ENCODE results near the gene RBM44.

DNA sequence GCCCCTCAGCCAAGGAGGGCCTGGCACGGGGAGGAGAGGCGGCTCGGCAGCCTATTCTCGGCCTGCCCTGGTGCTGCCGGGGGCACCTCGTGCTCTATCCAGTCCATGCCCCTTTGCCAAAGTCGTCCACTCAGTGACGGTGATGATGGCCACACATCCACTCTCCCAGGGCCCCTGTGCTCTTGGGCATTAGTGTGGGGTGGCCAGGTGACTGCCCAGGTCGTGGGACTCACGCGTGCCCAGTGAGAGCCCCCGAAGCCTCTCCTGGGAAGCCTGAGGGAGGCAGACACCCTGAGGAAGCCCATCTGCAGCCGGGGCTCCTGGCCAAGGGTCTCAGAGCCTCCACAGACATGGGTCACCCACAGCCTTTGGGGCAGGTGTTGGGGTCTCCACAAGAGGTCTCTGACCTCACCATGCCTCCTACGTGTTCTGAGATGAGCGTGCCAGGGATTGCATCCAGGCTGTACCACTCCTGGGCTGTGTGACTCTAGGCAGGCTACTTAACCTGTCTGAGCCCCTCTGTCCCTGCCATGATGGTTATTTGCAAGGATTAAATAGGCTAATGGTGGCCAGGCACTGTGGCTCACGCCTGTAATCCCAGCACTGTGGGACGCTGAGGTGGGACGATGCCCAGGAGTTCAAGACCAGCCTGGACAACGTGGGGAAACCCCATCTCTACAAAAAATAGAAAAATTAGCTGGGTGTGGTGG, 73.8 kb downstream of the RBM44 start:
- TF ChIP-seq CTCF (IDR thresholded peaks at IDR 0.05; ENCODE audit: insufficient read depth, low read length) (no peak), POLR2AphosphoS5 (IDR thresholded peaks at IDR 0.05; ENCODE audit: low read depth) (no peak), SPI1 (IDR thresholded peaks at IDR 0.05; ENCODE audit: borderline replicate concordance, low read depth) (no peak), GABPA (IDR thresholded peaks at IDR 0.05; ENCODE audit: low read depth) (no peak)
- TF ChIP-seq, protein P1, sequence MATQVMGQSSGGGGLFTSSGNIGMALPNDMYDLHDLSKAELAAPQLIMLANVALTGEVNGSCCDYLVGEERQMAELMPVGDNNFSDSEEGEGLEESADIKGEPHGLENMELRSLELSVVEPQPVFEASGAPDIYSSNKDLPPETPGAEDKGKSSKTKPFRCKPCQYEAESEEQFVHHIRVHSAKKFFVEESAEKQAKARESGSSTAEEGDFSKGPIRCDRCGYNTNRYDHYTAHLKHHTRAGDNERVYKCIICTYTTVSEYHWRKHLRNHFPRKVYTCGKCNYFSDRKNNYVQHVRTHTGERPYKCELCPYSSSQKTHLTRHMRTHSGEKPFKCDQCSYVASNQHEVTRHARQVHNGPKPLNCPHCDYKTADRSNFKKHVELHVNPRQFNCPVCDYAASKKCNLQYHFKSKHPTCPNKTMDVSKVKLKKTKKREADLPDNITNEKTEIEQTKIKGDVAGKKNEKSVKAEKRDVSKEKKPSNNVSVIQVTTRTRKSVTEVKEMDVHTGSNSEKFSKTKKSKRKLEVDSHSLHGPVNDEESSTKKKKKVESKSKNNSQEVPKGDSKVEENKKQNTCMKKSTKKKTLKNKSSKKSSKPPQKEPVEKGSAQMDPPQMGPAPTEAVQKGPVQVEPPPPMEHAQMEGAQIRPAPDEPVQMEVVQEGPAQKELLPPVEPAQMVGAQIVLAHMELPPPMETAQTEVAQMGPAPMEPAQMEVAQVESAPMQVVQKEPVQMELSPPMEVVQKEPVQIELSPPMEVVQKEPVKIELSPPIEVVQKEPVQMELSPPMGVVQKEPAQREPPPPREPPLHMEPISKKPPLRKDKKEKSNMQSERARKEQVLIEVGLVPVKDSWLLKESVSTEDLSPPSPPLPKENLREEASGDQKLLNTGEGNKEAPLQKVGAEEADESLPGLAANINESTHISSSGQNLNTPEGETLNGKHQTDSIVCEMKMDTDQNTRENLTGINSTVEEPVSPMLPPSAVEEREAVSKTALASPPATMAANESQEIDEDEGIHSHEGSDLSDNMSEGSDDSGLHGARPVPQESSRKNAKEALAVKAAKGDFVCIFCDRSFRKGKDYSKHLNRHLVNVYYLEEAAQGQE (IDR thresholded peaks at IDR 0.05; ENCODE audit: insufficient replicate concordance, low read depth) = no peak
